GM19468 (cell line): Measurements from ENCODE around the gene KYAT1.
"Not testable (repeated sequence)": the region's sequence is repeated elsewhere in the genome, so short reads cannot be mapped to it uniquely, and the experiment has no call there.

ENCODE experiments used
- ATAC-seq: cut with Tn5 transposase; IDR thresholded peaks from one replicate; pipeline ENCODE4 v1.9.1; 2021; ENCODE audit warnings: mild to moderate bottlenecking, moderate library complexity, moderate number of reproducible peaks; ENCODE audit not compliant: unreplicated experiment; ENCODE audit errors: extremely low read depth

Gene KYAT1

DNA sequence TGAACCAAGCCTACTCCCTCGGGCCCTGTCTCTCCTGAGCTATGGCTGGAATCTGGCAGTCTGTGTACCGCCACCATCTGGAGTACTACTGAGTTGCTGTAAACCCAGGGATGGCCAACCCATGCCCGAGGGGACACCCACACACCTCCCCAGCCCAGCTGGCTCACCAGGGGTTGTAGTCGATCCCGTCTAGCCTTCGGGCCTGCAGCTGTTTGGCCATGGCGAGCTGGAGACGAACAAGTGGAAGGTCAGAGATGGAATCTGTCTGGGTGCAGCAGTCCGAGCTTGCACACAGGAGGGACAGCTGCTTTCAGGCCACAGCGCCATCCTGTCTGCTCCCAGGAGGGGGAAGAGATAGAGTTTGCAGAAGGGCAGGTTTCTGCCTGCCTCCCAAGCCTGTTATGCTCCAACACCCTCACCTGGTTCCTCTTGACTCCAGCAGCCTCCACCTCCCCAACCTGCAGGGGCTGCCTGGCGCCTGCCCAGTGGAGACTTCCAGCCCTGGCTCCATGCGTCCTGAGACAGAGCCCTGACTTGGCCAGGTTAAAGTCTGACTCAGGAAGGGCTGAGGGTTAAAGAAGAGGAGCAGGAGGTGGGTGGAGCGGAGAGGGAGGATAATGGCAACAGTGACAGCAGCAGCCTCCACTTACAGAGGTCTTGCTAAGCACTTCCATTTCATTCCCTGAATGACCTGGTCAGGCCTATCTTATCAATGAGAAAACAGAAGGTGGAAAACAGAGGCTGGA lies 36.4 kb downstream of the KYAT1 start:
- no peak for ATAC-seq

- ATAC-seq: not testable (repeated sequence)
These were observed 38.6 kb downstream of the KYAT1 start for GRCh38 chr9:128843171-128843570.

DNA sequence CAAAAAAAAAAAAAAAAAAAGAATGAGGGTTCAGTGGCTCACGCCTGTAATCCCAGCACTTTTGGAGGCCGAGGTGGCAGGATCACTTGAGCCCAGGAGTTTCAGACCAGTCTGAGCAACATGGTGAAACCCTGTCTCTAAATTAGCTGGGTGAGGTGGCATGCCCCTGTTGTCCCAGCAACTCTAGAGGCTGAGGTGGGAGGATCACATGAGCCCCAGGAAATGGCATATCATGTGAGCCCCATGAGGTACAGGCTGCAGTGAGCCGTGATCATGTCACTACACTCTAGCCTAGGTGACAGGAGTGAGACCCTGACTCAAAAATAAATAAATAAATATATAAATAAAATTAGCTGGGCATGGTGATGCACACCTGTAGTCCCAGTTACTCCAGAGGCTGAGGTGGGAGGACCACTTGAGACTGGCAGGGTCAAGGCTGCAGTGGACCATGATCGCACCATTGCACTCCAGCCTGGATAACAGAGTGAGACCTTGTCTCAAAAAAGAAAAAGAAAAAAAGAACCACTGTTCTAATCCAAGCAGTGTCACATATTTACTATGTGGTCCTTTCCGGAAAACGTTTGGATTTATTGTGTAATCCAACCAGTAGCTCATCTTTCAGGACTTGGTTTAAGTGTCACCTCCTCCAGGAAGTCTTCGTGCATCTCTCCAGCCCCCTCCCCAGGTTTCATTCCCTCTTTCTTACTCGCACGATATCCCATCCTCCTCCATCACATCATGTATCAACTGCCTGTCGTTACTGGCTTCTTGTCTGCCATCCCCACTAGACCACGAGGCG lies 39.9 kb downstream of the KYAT1 start:
- no peak for ATAC-seq

GRCh38 chr9:128840524-128840923 lies 41.2 kb downstream of the KYAT1 start:
- no peak for ATAC-seq

DNA sequence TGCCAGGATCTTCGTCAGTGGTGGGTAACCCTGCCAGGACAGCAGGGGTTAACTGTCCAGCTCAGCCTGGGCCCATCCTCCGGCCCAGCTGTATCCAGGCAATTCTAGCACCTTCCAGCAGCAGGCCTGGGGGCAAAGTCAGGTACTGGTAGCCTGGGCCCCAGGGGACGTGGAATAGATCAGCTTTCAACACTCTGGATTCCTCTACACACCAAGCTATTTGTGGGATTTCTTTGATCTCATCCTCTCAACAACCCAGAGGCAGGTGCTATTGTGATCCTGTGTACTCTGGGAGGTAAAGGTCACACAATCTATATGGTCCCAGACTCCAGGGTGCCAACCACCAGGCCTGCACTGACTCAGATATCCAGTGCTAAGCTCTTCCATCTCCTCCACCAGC lies 43.4 kb downstream of the KYAT1 start:
- ATAC-seq: no peak

DNA sequence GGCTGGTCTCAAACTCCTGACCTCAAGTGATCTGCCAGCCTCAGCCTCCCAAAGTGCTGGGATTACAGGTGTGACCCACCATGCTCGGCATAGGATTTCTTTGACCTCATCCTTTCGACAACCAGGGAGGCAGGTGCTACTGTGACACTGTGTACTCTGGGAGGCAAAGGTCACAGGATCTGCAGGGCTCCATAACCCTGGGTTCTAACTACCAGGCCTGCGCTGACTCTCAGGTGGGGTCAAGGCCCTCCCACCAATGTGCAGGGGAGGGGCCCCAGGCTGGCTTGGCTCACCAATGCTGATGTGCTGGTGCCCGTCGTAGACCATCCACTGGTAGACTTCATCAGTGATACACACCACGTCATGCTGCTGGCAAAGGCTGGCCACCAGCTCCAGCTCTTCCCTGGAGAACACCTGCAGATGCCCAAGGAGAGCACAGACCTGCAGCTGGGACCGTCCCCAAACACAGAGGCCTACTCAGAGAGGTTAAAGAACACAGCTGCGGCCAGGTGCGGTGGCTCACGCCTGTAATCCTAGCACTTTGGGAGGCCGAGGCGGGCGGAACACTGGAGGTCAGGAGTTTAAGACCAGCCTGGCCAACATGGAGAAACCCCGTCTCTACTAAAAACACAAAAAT lies 45.1 kb downstream of the KYAT1 start:
- no peak for ATAC-seq

DNA sequence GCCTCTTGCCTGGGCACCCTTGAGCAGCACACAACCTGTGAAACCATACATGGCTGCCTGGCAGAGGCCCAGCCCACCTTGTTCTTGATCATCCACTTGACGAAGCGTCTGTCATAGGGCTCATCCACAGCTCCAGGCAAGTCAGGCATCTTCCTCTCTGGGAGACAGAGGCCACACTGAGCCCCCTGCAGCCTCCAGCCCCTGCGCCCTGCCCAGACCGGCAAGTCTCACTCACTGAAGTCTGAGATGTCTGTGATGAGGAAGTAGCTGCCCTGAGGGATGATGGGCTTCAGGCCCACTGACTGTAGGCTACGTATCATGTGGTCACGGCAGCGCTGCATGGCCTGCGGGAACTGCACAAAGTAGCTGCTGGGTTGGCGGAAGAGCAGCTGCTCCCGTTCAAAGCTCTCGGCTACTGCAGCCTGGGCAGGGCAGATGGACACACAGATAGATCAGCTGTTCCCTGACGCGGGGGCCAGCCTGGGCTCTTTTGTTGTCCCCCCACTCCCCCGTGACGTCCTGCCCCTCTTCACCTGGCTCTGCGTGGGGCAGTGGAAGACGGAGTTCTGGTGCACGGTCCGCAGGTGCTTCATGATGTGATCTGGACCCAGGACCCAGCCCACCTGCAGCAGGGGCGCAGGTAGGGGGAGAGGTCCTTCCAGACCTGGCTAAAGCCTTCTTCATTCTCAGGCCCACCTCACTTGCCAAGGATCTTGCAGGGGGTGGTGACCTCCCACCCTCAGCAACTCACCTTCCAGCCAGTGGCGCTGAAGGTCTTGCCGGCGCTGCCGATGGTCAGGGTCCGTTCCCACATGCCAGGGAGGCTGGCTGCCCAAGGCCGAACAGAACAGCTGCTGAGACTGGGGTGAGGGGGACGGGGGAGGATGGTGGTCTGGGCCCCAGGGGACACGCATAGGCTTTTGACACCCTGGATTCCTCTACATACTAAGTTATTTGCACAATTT lies 46.2 kb downstream of the KYAT1 start:
- no peak for ATAC-seq

GRCh38 chr9:128833696-128834095 lies 48.1 kb downstream of the KYAT1 start:
- ATAC-seq: no peak

DNA sequence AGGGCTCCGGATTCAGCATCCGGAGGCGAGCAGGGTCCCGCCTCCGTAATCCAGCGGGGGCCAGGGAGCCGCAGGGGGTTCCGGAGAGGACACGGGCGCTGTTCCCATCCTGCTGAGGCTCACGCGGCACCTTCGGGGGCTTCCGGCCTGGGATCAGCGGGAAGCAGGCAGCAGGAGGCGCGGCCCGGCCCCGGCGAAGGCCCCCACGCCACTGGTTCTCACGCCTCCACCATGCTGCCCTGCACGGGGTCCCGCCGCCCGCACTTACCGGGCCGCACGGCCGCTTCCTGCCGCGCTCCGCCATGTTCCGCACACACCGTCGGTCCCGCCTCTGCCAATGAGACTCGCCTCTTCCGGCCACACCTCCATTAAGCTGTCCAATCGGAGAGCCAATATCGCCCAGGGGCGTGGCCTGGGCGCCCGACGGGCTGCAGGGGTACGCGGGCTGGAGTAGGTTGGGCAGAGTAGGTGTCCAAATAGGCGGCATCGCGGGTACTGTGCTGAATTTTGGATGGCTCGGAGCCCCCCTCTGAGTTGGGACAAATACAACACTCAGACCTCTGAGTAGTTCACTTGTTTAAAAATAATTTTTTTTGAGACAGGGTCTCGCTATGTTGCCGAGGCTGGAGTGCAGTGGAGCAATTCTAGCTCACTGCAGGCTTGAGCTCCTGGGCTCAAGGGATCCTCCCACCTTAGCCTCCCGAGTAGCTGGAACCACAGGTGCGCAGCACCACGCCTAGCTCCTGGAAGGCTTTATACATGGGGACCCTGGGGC lies 52.1 kb downstream of the KYAT1 start, which contains the start of gene SPOUT1:
TSS of gene SPOUT1 (minus strand) at position 318 of the 775 bp plus-strand sequence. CDS start at position 304, 14 bp downstream.
- peak; percentile 68 for ATAC-seq

- ATAC-seq: no peak
These were observed 52.9 kb downstream of the KYAT1 start for GRCh38 chr9:128828719-128829452.

- no peak for ATAC-seq
These were observed 53.5 kb downstream of the KYAT1 start for GRCh38 chr9:128828267-128828666.

- no peak for ATAC-seq
These were observed 55.6 kb downstream of the KYAT1 start for GRCh38 chr9:128825923-128826700.

DNA sequence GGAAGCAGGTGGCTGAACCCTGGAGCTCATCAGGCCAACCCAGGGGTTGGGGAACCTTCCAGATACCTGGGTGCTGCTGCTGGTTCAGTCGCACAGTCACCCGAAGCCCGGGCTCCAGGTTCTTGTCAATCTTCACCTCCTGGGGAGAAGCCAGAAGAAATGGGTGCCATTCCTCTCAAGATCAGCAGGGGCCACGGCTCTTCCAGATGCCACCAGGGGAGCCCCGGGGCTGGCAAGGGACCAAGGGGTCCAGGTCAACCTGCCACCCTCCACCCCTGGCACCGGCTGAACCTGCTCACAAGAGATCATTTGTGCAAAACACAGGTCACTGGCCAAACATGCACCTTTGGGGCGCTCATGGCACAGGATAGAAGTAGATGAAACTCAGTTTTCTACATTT lies 56.8 kb downstream of the KYAT1 start:
- ATAC-seq: no peak

DNA sequence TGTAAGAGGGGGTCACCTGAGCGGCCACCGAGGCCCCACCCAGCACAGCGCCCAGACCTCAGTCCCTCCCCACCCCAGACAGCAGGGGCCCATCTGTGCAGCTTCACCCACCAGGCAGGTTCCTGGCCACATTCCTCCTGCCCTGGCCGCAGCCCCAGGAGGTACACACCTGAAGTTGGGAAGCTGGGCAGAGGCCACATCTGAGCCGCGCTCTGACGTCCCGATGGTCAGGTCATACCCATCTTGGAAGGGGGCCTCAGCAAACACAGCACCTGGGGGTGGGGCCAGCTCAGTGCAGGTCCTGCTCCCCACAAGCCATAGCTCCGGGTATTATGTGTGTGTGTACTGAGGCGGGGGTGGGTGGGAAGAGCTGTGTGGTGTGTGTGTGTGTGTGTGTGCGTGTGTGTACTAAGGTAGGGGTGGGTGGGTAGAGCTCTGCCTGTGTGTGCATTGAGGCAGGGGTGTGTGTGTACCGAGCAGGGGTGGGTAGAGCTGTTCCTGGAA lies 57.8 kb downstream of the KYAT1 start:
- ATAC-seq: no peak

GRCh38 chr9:128823362-128823902 lies 58.3 kb downstream of the KYAT1 start:
- ATAC-seq: no peak

- no peak for ATAC-seq
These were observed 59.2 kb downstream of the KYAT1 start for GRCh38 chr9:128822407-128823042.
